PC-9 (cell line): ENCODE data around the gene EPHB1.

Experiments
- EZH2 ChIP-seq: fragments of 200-600 bp; sonication (generic); IDR thresholded peaks from 2 replicates; pipeline ENCODE4 v1.8.0; 2017; ENCODE audit warnings: antibody characterized with exemption, low read depth
- TF ChIP-seq, protein P1 (sequence below): fragments of 200-600 bp; sonication (generic); conservative IDR thresholded peaks from 2 replicates; pipeline ENCODE4 v1.6.1; 2017; ENCODE audit warnings: mixed run types, antibody characterized with exemption, mild to moderate bottlenecking, moderate library complexity

DNA sequence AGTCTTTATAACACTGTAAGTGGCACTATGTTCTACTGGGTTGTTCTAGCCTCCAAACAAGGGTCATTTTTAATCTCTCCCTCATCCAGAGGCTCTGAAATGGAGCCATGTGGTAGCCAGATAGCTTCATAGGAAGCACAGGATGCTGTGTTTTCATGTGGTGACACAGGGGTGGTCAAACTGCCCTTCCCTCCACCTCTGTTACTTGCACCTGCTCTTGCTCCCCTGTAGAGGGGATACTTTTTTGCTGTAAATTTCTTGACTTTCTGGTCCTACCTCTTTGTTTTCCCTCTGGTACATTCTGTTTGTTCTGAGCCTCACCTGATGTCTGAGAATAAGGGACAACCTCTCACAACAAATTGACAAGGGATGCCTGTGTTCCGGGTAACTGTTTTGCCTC lies 76.8 kb downstream of the EPHB1 start:
- TF ChIP-seq, protein P1, sequence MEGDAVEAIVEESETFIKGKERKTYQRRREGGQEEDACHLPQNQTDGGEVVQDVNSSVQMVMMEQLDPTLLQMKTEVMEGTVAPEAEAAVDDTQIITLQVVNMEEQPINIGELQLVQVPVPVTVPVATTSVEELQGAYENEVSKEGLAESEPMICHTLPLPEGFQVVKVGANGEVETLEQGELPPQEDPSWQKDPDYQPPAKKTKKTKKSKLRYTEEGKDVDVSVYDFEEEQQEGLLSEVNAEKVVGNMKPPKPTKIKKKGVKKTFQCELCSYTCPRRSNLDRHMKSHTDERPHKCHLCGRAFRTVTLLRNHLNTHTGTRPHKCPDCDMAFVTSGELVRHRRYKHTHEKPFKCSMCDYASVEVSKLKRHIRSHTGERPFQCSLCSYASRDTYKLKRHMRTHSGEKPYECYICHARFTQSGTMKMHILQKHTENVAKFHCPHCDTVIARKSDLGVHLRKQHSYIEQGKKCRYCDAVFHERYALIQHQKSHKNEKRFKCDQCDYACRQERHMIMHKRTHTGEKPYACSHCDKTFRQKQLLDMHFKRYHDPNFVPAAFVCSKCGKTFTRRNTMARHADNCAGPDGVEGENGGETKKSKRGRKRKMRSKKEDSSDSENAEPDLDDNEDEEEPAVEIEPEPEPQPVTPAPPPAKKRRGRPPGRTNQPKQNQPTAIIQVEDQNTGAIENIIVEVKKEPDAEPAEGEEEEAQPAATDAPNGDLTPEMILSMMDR = no peak
- no peak for TF ChIP-seq EZH2
